ENCODE results near the gene MFSD8. TPM values are rescaled to one million over a fixed set of nuclear protein-coding genes. Genes with fewer than 3 reads are reported as not detected.

The MFSD8 gene, protein sequence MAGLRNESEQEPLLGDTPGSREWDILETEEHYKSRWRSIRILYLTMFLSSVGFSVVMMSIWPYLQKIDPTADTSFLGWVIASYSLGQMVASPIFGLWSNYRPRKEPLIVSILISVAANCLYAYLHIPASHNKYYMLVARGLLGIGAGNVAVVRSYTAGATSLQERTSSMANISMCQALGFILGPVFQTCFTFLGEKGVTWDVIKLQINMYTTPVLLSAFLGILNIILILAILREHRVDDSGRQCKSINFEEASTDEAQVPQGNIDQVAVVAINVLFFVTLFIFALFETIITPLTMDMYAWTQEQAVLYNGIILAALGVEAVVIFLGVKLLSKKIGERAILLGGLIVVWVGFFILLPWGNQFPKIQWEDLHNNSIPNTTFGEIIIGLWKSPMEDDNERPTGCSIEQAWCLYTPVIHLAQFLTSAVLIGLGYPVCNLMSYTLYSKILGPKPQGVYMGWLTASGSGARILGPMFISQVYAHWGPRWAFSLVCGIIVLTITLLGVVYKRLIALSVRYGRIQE
- total RNA-seq (10 to 100 TPM; 18.1 to 29.7 (median 25.4) TPM), polyA plus RNA-seq (10 to 100 TPM; 11.8 to 13.5 TPM)
- long read RNA-seq, donor 1, full-length matches to known transcripts = 8 of 15 reads
- long read RNA-seq, donor 1, partial matches to known transcripts = 3 of 15 reads
- long read RNA-seq, donor 1, other reads (novel, unspliced or antisense) = 4 of 15 reads
- long read RNA-seq, donor 2, full-length matches to known transcripts = 6 of 6 reads
- long read RNA-seq, donor 2, partial matches to known transcripts = 0 of 6 reads
- long read RNA-seq, donor 2, other reads (novel, unspliced or antisense) = 0 of 6 reads
- long read RNA-seq, donor 3, full-length matches to known transcripts = 14 of 23 reads
- long read RNA-seq, donor 3, partial matches to known transcripts = 2 of 23 reads
- long read RNA-seq, donor 3, other reads (novel, unspliced or antisense) = 7 of 23 reads

- WGBS, 3 donors = 0 to 1% (median 1%) methylated on average over 67 to 69 of the region's 69 CpGs
- TF ChIP-seq POLR2A (IDR thresholded peaks at IDR 0.05) (peak; percentile 61), CTCF (IDR thresholded peaks at IDR 0.05) (peak in 2 of 3 donors; percentile 64 to 77), EP300 (IDR thresholded peaks at IDR 0.05) (no peak)
- intact Hi-C loops (cut with DNase I) = loop anchor here in 2 of 4 donors (5.0 to 10.0 kb wide), 4 partner anchors 97 to 330 kb away; partner anchors contain the start of genes HSPA4L (in 2 of the 2), INTU (in 1 of the 2) and LARP1B (in 1 of the 2)
- peak; percentile 99 to 100 (median 99) for DNase-seq
- Histone ChIP-seq H3K4me3 (peak within 1 kb of the TSS; percentile 86), H3K27me3 (no peaks in the 10 kb centered on the region), H3K36me3 (no peaks in the 10 kb centered on the region), H3K27ac (peak within 1 kb of the TSS; percentile 68 to 97), H3K4me1 (ENCODE audit: insufficient read depth) (peaks cover 2% of the 10 kb centered on the region), H3K9me3 (no peaks in the 10 kb centered on the region)
Measured at GRCh38 chr4:127965062-127965802, at the start of gene MFSD8, which contains the start of gene ABHD18. Gene MFSD8 (minus strand): TSS chr4:127965173. CDS start chr4:127965133, 40 bp downstream. Gene ABHD18 (plus strand): TSS chr4:127965406. CDS start chr4:127982956, 17,550 bp downstream.

- WGBS, 3 donors = 74 to 84% (median 80%) methylated on average over 3 of the region's 3 CpGs
- intact Hi-C loops (cut with DNase I) = no loop called here
- H3K4me3 ChIP-seq = no peak overlapping the region
Measured at GRCh38 chr4:128009428-128009827, 44.5 kb upstream of the MFSD8 start.

GRCh38 chr4:128006592-128006991 lies 41.6 kb upstream of the MFSD8 start:
- WGBS, 3 donors = 91 to 92% (median 92%) methylated on average over 5 of the region's 5 CpGs
- intact Hi-C loops (cut with DNase I) = no loop called here

More at GRCh38 chr4:128009428-128009827, 44.5 kb upstream of the MFSD8 start:
- no peaks in the 10 kb centered on the region for H3K9me3 ChIP-seq
- no peak for DNase-seq
- no peaks in the 10 kb centered on the region for H3K4me1 ChIP-seq (ENCODE audit: insufficient read depth)
- no peaks in the 10 kb centered on the region for H3K27me3 ChIP-seq
- H3K27ac ChIP-seq = no peak overlapping the region
- TF ChIP-seq POLR2A (IDR thresholded peaks at IDR 0.05) (no peak), CTCF (IDR thresholded peaks at IDR 0.05) (no peak), EP300 (IDR thresholded peaks at IDR 0.05) (no peak)
- H3K36me3 ChIP-seq = no peaks in the 10 kb centered on the region

More at GRCh38 chr4:128006592-128006991, 41.6 kb upstream of the MFSD8 start:
- TF ChIP-seq POLR2A (IDR thresholded peaks at IDR 0.05) (no peak), EP300 (IDR thresholded peaks at IDR 0.05) (no peak), CTCF (IDR thresholded peaks at IDR 0.05) (no peak)
- no peak for DNase-seq
- Histone ChIP-seq H3K27ac (no peak overlapping the region), H3K27me3 (no peaks in the 10 kb centered on the region), H3K4me1 (ENCODE audit: insufficient read depth) (no peaks in the 10 kb centered on the region), H3K9me3 (no peaks in the 10 kb centered on the region), H3K36me3 (no peaks in the 10 kb centered on the region), H3K4me3 (no peak overlapping the region)

Data from ovary (tissue), 10 donors.